Activated CD8-positive, alpha-beta memory T cell treated with anti-CD3 and anti-CD28 coated beads, Interleukin-2, amount 50 U/mL, for 24 hours (primary cell): ENCODE measurements around the gene SEC22A.
"Not testable (repeated sequence)": the region's sequence is repeated elsewhere in the genome, so short reads cannot be mapped to it uniquely, and the experiment has no call there.

Experiments
- DNase-seq: peaks from one replicate; pipeline ENCODE4 v3.0.0-alpha.2; 2020; ENCODE audit errors: extremely low read depth

SEC22A gene

GRCh38 chr3:123180791-123181190, 21.0 kb upstream of the SEC22A start:
- DNase-seq = no peak

- DNase-seq = no peak
Measured at GRCh38 chr3:123186695-123187094, 15.0 kb upstream of the SEC22A start.

- DNase-seq = no peak
Measured at GRCh38 chr3:123188058-123188457, 13.7 kb upstream of the SEC22A start.

GRCh38 chr3:123193448-123194101, 8.2 kb upstream of the SEC22A start:
- DNase-seq = no peak

DNA sequence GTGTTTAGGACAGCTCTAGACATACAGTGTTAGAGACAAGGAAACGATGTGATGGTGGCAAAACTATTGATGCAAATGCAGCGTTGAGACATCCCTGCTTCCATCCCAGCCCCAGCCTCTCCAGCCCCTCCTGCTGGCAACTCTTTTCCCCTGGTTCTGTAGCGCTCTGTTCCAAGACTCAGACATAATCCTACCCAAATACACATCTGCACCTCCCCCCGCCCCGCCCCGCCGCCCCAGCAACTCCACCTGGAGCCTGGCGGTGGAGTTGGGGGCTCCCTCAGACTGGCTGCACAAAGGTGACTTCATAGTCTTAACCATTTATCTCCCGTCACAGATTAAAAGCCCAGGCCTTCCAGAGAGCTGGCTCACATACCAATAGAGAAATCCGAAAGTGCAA, 7.2 kb upstream of the SEC22A start:
- no peak for DNase-seq

- no peak for DNase-seq
Measured at GRCh38 chr3:123198372-123198771, 3.4 kb upstream of the SEC22A start.

- no peak for DNase-seq
Measured at GRCh38 chr3:123201223-123201556, 553 bp upstream of the SEC22A start.

GRCh38 chr3:123202451-123202850, 708 bp downstream of the SEC22A start:
- no peak for DNase-seq

DNA sequence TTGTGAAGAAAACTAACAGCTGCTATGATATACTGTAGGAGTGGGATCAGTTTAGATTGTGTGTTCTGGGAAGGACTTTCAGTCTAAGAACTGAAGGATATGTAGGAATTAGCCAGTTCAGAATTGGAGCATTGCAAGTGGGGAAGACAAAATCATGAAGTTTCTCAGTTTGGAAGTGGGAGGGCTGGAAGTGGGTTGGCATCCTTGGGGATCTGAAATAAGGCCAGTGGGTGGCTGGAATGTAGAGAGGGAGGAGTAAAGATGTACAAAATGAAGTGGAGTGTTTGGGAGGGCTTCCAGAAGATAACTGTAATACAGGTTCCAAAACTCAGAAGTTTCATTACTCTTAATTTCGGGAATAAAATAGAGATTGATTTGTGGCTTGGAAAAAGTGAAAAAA, 17.2 kb downstream of the SEC22A start:
- DNase-seq = no peak

DNA sequence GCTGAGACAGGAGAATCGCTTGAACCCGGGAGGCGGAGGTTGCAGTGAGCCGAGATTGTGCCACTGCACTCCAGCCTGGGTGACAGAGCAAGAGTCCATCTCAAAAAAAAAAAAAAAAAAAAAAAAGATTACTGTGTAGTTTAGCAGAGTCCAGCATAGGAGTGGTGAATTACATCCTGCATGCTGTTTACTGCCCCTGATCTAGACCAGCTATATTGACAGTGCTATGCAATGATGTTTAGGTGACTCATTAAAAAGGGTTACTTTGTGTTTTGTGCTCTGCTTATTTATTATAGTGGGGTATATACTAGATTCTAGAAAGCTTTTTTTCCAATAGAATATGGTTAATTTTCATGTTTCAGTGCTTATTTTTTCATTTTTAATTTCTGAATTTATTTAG, 19.6 kb downstream of the SEC22A start:
- DNase-seq = not testable (repeated sequence)

DNA sequence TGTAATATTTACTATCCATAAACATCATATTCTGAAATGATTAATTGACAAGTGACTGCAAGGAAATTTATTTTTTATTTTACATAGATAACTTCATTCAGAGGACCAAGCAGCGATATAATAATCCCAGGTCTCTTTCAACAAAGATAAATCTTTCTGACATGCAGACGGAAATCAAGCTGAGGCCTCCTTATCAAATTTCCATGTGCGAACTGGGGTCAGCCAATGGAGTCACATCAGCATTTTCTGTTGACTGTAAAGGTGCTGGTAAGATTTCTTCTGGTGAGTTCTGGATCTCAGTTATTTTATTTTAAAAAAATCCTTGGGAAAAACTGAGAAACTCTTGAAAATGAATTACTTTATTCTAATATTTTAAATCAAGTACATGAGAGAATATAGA, 23.3 kb downstream of the SEC22A start:
- no peak for DNase-seq

DNA sequence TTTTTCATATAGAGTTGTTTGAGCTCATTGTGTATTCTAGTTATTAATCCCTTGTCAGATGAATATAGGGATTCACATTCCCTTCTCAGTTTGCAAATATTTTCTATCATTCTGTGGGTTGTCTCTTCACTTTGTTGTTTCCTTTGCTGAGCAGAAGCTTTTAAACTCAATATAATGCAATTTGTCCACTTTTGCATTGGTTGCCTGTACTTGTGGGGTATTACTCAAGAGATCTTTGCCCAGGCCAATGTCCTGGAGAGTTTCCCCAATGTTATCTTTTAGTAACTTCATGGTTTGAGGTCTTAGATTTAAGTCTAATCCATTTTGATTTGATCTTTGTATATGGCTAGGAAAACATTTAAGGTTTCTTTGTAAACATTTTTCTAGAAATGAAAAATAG, 24.8 kb downstream of the SEC22A start:
- no peak for DNase-seq

- no peak for DNase-seq
Measured at GRCh38 chr3:123229145-123229544, 27.4 kb downstream of the SEC22A start.

DNA sequence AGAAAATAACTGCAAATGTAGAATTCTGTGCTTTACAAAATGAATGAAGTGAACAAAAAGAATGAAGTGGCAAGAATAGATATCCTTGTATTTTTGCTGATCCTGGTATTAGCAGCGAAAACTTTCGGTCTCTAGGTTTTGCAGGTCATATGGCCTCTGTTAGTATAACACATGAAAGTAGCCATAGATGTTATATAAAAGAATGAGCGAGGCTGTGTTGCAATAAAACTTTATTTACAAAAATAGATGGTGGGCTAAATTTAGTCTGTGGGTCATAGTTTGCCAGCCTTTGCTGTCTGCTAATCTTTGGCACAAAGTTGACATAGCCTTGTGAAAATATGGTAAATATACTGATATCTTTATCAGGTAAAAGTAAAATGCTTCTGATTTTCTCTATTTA, 35.2 kb downstream of the SEC22A start:
- no peak for DNase-seq

GRCh38 chr3:123239186-123239585, 37.4 kb downstream of the SEC22A start:
- DNase-seq = not testable (repeated sequence)

DNA sequence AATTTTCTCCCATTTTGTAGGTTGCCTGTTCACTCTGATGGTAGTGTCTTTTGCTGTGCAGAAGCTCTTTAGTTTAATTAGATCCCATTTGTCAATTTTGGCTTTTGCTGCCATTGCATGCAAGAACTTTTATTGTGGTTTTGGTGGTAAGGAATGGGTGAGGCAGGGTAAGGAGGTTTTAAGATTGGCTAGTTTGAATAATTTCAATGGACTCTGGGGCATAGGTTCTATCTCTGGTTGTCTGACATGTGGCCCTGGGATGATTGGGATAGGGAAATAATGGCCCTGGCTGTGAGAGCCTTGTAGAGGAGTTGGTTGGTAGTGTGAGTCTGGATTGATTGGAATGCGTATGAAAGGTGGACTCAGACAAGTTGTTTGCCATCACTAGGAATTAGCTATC, 38.0 kb downstream of the SEC22A start:
- no peak for DNase-seq

GRCh38 chr3:123244128-123244527, 42.4 kb downstream of the SEC22A start:
- DNase-seq = no peak

- no peak for DNase-seq
Measured at GRCh38 chr3:123246866-123247265, 45.1 kb downstream of the SEC22A start.

- no peak for DNase-seq
Measured at GRCh38 chr3:123256256-123256655, 54.5 kb downstream of the SEC22A start.

GRCh38 chr3:123258359-123258758, 56.6 kb downstream of the SEC22A start:
- DNase-seq = no peak

- DNase-seq = no peak
Measured at GRCh38 chr3:123258811-123259420, 57.2 kb downstream of the SEC22A start.

DNA sequence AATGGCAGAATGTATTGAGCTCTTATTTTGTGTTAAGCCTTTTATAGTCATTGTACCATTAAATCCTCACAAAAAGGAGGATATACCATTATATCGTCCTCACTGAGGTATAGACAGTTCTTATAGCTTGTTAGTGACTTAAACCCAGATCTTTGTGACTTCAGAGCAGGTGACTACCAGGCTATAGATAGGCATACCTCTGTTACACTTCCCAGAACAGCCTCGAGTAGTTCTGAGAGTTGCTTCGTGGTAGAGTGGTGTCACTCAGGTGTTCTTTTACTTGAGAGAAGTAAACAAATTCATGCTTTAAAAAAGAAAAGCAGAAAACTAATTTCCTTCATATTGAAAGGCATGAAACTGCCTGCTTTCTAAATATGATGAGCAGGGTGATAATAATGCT, 59.9 kb downstream of the SEC22A start:
- DNase-seq = no peak

- DNase-seq = no peak
Measured at GRCh38 chr3:123262226-123262625, 60.5 kb downstream of the SEC22A start.

GRCh38 chr3:123262868-123263267, 61.1 kb downstream of the SEC22A start:
- no peak for DNase-seq
